Brain microvascular endothelial cell (primary cell): ENCODE data around the gene PPP1R37.

ENCODE experiments used
- DNase-seq: peaks from one replicate; pipeline ENCODE4 v3.0.0-alpha.2; 2020
- H3K27ac ChIP-seq: fragments of 250-450 bp; sonication (Bioruptor Pico); 2 replicates; pipeline ENCODE4 v1.5.1; 2020; ENCODE audit warnings: mild to moderate bottlenecking, moderate library complexity
- H3K27me3 ChIP-seq: fragments of 250-450 bp; sonication (Bioruptor Pico); replicated peaks from 2 replicates; pipeline ENCODE4 v1.5.1; 2020; ENCODE audit warnings: mild to moderate bottlenecking
- H3K36me3 ChIP-seq: fragments of 250-450 bp; sonication (Bioruptor Pico); replicated peaks from 2 replicates; pipeline ENCODE4 v1.5.1; 2020; ENCODE audit warnings: mild to moderate bottlenecking
- H3K4me3 ChIP-seq: 2 replicates; pipeline ENCODE4 v1.5.1; 2011; ENCODE audit warnings: low read depth, mild to moderate bottlenecking, control low read depth, low read length, moderate library complexity
- CTCF ChIP-seq: IDR thresholded peaks from 2 replicates; pipeline ENCODE4 v1.5.1; 2011; ENCODE audit warnings: low read depth, mild to moderate bottlenecking, moderate library complexity, low read length, control low read depth, inconsistent platforms; ENCODE audit errors: missing control alignments
- in situ Hi-C: cut with HindIII; loops from 2 replicates; pipeline ENCODE4 v1.10.0; 2017; ENCODE audit warnings: low sequenced_read_pairs, low pct_ligation_motif_present

The PPP1R37 gene

GRCh38 chr19:45159210-45159970 is 66.4 kb downstream of the PPP1R37 start:
- Histone ChIP-seq H3K36me3 (no peaks in the 10 kb centered on the region), H3K4me3 (no peak overlapping the region), H3K27me3 (peaks cover 5% of the 10 kb centered on the region), H3K27ac (no peak overlapping the region)
- in situ Hi-C loops, result no loop called here
- TF ChIP-seq CTCF, result no peak
- no peak for DNase-seq

GRCh38 chr19:45159971-45160324 is 67.0 kb downstream of the PPP1R37 start:
- no peak for DNase-seq
- Histone ChIP-seq H3K27ac (no peak overlapping the region), H3K27me3 (peaks cover 5% of the 10 kb centered on the region), H3K4me3 (no peak overlapping the region), H3K36me3 (no peaks in the 10 kb centered on the region)
- in situ Hi-C loops, result no loop called here
- no peak for TF ChIP-seq CTCF

- TF ChIP-seq CTCF, result no peak
- Histone ChIP-seq H3K4me3 (no peak within 1 kb of the TSS), H3K27me3 (peaks cover 5% of the 10 kb centered on the region), H3K36me3 (no peaks in the 10 kb centered on the region), H3K27ac (no peak within 1 kb of the TSS)
- DNase-seq, result no peak
- in situ Hi-C loops, result no loop called here
Observed at GRCh38 chr19:45160870-45161737, 68.1 kb downstream of the PPP1R37 start, which contains the start of gene NKPD1. Gene NKPD1, minus strand, starts transcription at chr19:45160982. Its CDS starts 832 bp downstream, at chr19:45160150.

GRCh38 chr19:45161738-45162607 is 69.0 kb downstream of the PPP1R37 start:
- Histone ChIP-seq H3K4me3 (no peak overlapping the region), H3K27ac (no peak overlapping the region), H3K36me3 (no peaks in the 10 kb centered on the region), H3K27me3 (peaks cover 5% of the 10 kb centered on the region)
- peak; percentile 90 for TF ChIP-seq CTCF
- in situ Hi-C loops, result no loop called here
- no peak for DNase-seq

- DNase-seq, result no peak
- no peak for TF ChIP-seq CTCF
- peaks cover 5% of the 10 kb centered on the region for H3K27me3 ChIP-seq
- H3K36me3 ChIP-seq, result no peaks in the 10 kb centered on the region
- H3K4me3 ChIP-seq, result no peak overlapping the region
- in situ Hi-C loops, result no loop called here
- no peak overlapping the region for H3K27ac ChIP-seq
Observed at GRCh38 chr19:45162608-45163143, 69.7 kb downstream of the PPP1R37 start.
